ENCODE measurements around the gene HNRNPUL2. TPM values are rescaled to one million over a fixed set of nuclear protein-coding genes. Genes with fewer than 3 reads are reported as not detected.

Gene HNRNPUL2
- total RNA-seq, 2 experiments from 2014 or later = 58.6 to 61.5 TPM

GRCh38 chr11:62726156-62726914 is 922 bp downstream of the HNRNPUL2 start:
- CTCF ChIA-PET = interaction anchor here (0.8 to 1.3 kb wide), 6 partner anchors 27 to 155 kb away, joined by 3 to 6 read pairs (median 3); partner anchors contain the start of gene ZBTB3
- DNase-seq = peak; percentile 31
- Mint-ChIP-seq H3K4me3 (peak overlapping the region; percentile 90), H3K9me3 (no peaks in the 10 kb centered on the region), H3K27me3 (ENCODE audit: low read depth) (no peaks in the 10 kb centered on the region), H3K4me1 (ENCODE audit: low read depth) (peaks cover 50% of the 10 kb centered on the region), H3K27ac (peak overlapping the region; percentile 99), H3K36me3 (ENCODE audit: low read depth) (peaks cover 59% of the 10 kb centered on the region)
- intact Hi-C loops (cut with micrococcal nuclease) = loop anchor here (1.0 to 2.0 kb wide), 4 partner anchors 13 to 74 kb away; partner anchors contain the start of genes INTS5, UBXN1 and UQCC3

- no peaks in the 10 kb centered on the region for H3K9me3 Mint-ChIP-seq
- H3K4me1 Mint-ChIP-seq (ENCODE audit: low read depth) = peaks cover 48% of the 10 kb centered on the region
Measured at GRCh38 chr11:62725646-62726045, 1.6 kb downstream of the HNRNPUL2 start.

GRCh38 chr11:62724171-62724570 is 3.1 kb downstream of the HNRNPUL2 start:
- H3K36me3 Mint-ChIP-seq (ENCODE audit: low read depth) = peaks cover 72% of the 10 kb centered on the region
- H3K27ac Mint-ChIP-seq = peak overlapping the region; percentile 11
- CTCF ChIA-PET = interaction anchor here (0.7 kb wide), 1 partner anchor 62 kb away, joined by 3 read pairs; no protein-coding TSS in a partner anchor
- H3K4me1 Mint-ChIP-seq (ENCODE audit: low read depth) = peaks cover 45% of the 10 kb centered on the region
- H3K9me3 Mint-ChIP-seq = no peaks in the 10 kb centered on the region
- H3K4me3 Mint-ChIP-seq = peak overlapping the region; percentile 90
- intact Hi-C loops (cut with micrococcal nuclease) = no loop called here
- H3K27me3 Mint-ChIP-seq (ENCODE audit: low read depth) = no peaks in the 10 kb centered on the region
- no peak for DNase-seq

More at GRCh38 chr11:62725646-62726045, 1.6 kb downstream of the HNRNPUL2 start:
- H3K27ac Mint-ChIP-seq = peak overlapping the region; percentile 99
- H3K36me3 Mint-ChIP-seq (ENCODE audit: low read depth) = peaks cover 61% of the 10 kb centered on the region
- intact Hi-C loops (cut with micrococcal nuclease) = loop anchor here (1.0 to 2.0 kb wide), 4 partner anchors 12 to 73 kb away; partner anchors contain the start of genes INTS5, UBXN1 and UQCC3
- H3K4me3 Mint-ChIP-seq = peak overlapping the region; percentile 90
- no peak for DNase-seq
- no peaks in the 10 kb centered on the region for H3K27me3 Mint-ChIP-seq (ENCODE audit: low read depth)
- CTCF ChIA-PET = interaction anchor here (0.6 to 1.0 kb wide), 2 partner anchors 132 to 941 kb away, joined by 3 to 4 read pairs; no protein-coding TSS in a partner anchor

- Mint-ChIP-seq H3K36me3 (ENCODE audit: low read depth) (peaks cover 78% of the 10 kb centered on the region), H3K4me1 (ENCODE audit: low read depth) (peaks cover 49% of the 10 kb centered on the region), H3K9me3 (no peaks in the 10 kb centered on the region), H3K27me3 (ENCODE audit: low read depth) (no peaks in the 10 kb centered on the region), H3K27ac (no peak overlapping the region), H3K4me3 (no peak overlapping the region)
- intact Hi-C loops (cut with micrococcal nuclease) = no loop called here
- CTCF ChIA-PET = no interaction called here
- no peak for DNase-seq
Measured at GRCh38 chr11:62721994-62722393, 5.3 kb downstream of the HNRNPUL2 start.

- no peak overlapping the region for H3K4me3 Mint-ChIP-seq
- H3K4me1 Mint-ChIP-seq (ENCODE audit: low read depth) = peaks cover 48% of the 10 kb centered on the region
- peaks cover 75% of the 10 kb centered on the region for H3K36me3 Mint-ChIP-seq (ENCODE audit: low read depth)
- H3K27me3 Mint-ChIP-seq (ENCODE audit: low read depth) = no peaks in the 10 kb centered on the region
- CTCF ChIA-PET = no interaction called here
- intact Hi-C loops (cut with micrococcal nuclease) = no loop called here
- H3K27ac Mint-ChIP-seq = peak overlapping the region; percentile 28
- H3K9me3 Mint-ChIP-seq = no peaks in the 10 kb centered on the region
- DNase-seq = no peak
Measured at GRCh38 chr11:62719302-62719978, 7.8 kb downstream of the HNRNPUL2 start.

- Mint-ChIP-seq H3K36me3 (ENCODE audit: low read depth) (peaks cover 64% of the 10 kb centered on the region), H3K4me3 (no peak overlapping the region), H3K27me3 (ENCODE audit: low read depth) (no peaks in the 10 kb centered on the region), H3K4me1 (ENCODE audit: low read depth) (peaks cover 49% of the 10 kb centered on the region), H3K9me3 (no peaks in the 10 kb centered on the region), H3K27ac (no peak overlapping the region)
- intact Hi-C loops (cut with micrococcal nuclease) = no loop called here
- no peak for DNase-seq
- CTCF ChIA-PET = interaction anchor here (0.6 to 1.4 kb wide), 2 partner anchors 52 to 69 kb away, joined by 3 to 4 read pairs; no protein-coding TSS in a partner anchor
Measured at GRCh38 chr11:62716816-62717215, 10.4 kb downstream of the HNRNPUL2 start.

- H3K27me3 Mint-ChIP-seq (ENCODE audit: low read depth) = no peaks in the 10 kb centered on the region
Measured at GRCh38 chr11:62716206-62716605, 11.1 kb downstream of the HNRNPUL2 start.

GRCh38 chr11:62715150-62716130 is 11.8 kb downstream of the HNRNPUL2 start:
- Mint-ChIP-seq H3K4me1 (ENCODE audit: low read depth) (peaks cover 47% of the 10 kb centered on the region), H3K9me3 (no peaks in the 10 kb centered on the region), H3K27ac (peak overlapping the region; percentile 0), H3K4me3 (no peak overlapping the region), H3K27me3 (ENCODE audit: low read depth) (no peaks in the 10 kb centered on the region), H3K36me3 (ENCODE audit: low read depth) (peaks cover 57% of the 10 kb centered on the region)
- intact Hi-C loops (cut with micrococcal nuclease) = no loop called here
- CTCF ChIA-PET = no interaction called here
- DNase-seq = no peak

More at GRCh38 chr11:62716206-62716605, 11.1 kb downstream of the HNRNPUL2 start:
- CTCF ChIA-PET = interaction anchor here (1.4 kb wide), 1 partner anchor 70 kb away, joined by 3 read pairs; no protein-coding TSS in a partner anchor
- Mint-ChIP-seq H3K4me3 (no peak overlapping the region), H3K36me3 (ENCODE audit: low read depth) (peaks cover 59% of the 10 kb centered on the region), H3K4me1 (ENCODE audit: low read depth) (peaks cover 46% of the 10 kb centered on the region), H3K27ac (peak overlapping the region; percentile 1), H3K9me3 (no peaks in the 10 kb centered on the region)
- no peak for DNase-seq
- intact Hi-C loops (cut with micrococcal nuclease) = no loop called here

- intact Hi-C loops (cut with micrococcal nuclease) = loop anchor here (1.0 kb wide), 1 partner anchor 13 kb away; no protein-coding TSS in a partner anchor
- DNase-seq = no peak
- Mint-ChIP-seq H3K4me1 (ENCODE audit: low read depth) (peaks cover 54% of the 10 kb centered on the region), H3K4me3 (no peak overlapping the region), H3K27ac (peak overlapping the region; percentile 90), H3K9me3 (no peaks in the 10 kb centered on the region), H3K36me3 (ENCODE audit: low read depth) (peaks cover 56% of the 10 kb centered on the region), H3K27me3 (ENCODE audit: low read depth) (no peaks in the 10 kb centered on the region)
- CTCF ChIA-PET = no interaction called here
Measured at GRCh38 chr11:62713343-62713742, 13.9 kb downstream of the HNRNPUL2 start.

- Mint-ChIP-seq H3K4me3 (peak overlapping the region; percentile 11), H3K27ac (peak overlapping the region; percentile 90), H3K27me3 (ENCODE audit: low read depth) (no peaks in the 10 kb centered on the region), H3K36me3 (ENCODE audit: low read depth) (peaks cover 51% of the 10 kb centered on the region), H3K4me1 (ENCODE audit: low read depth) (peaks cover 55% of the 10 kb centered on the region), H3K9me3 (no peaks in the 10 kb centered on the region)
- intact Hi-C loops (cut with micrococcal nuclease) = loop anchor here (1.0 kb wide), 1 partner anchor 13 kb away; no protein-coding TSS in a partner anchor
- CTCF ChIA-PET = no interaction called here
- no peak for DNase-seq
Measured at GRCh38 chr11:62712861-62713260, 14.4 kb downstream of the HNRNPUL2 start.

GRCh38 chr11:62712276-62712812 is 14.9 kb downstream of the HNRNPUL2 start:
- Mint-ChIP-seq H3K4me1 (ENCODE audit: low read depth) (peaks cover 58% of the 10 kb centered on the region), H3K4me3 (no peak overlapping the region), H3K36me3 (ENCODE audit: low read depth) (peaks cover 49% of the 10 kb centered on the region), H3K9me3 (no peaks in the 10 kb centered on the region), H3K27ac (peak overlapping the region; percentile 90), H3K27me3 (ENCODE audit: low read depth) (no peaks in the 10 kb centered on the region)
- DNase-seq = no peak
- intact Hi-C loops (cut with micrococcal nuclease) = no loop called here
- CTCF ChIA-PET = interaction anchor here (0.6 kb wide), 1 partner anchor 172 kb away, joined by 4 read pairs; no protein-coding TSS in a partner anchor

All from activated naive CD4-positive, alpha-beta T cell treated with anti-CD3 and anti-CD28 coated beads for 36 hours (primary cell).